ENCODE results near the gene SDC4. TPM values are rescaled to one million over a fixed set of nuclear protein-coding genes. Genes with fewer than 3 reads are reported as not detected.

Gene SDC4
- total and polyA plus RNA-seq, 3 donors from 2014 or later: 124 to 234 (median 191) TPM

- WGBS, 2 donors: 71 to 80% methylated on average over 1 of the region's 1 CpG
- no peak overlapping the region for H3K27ac ChIP-seq
Observed at GRCh38 chr20:45366192-45366591, 18.0 kb upstream of the SDC4 start.

GRCh38 chr20:45365444-45365970 is 17.3 kb upstream of the SDC4 start:
- DNase-seq: no peak
- Histone ChIP-seq H3K27me3 (no peaks in the 10 kb centered on the region), H3K9me3 (no peaks in the 10 kb centered on the region), H3K36me3 (ENCODE audit: low read depth, missing control alignments) (no peaks in the 10 kb centered on the region), H3K27ac (no peak overlapping the region), H3K4me1 (peaks cover 6% of the 10 kb centered on the region), H3K4me3 (no peak overlapping the region)
- intact Hi-C loops (cut with DNase I; ENCODE audit: low total_unique reads): no loop called here
- TF ChIP-seq POLR2A (IDR thresholded peaks at IDR 0.05) (no peak), CTCF (IDR thresholded peaks at IDR 0.05) (no peak)
- WGBS, 2 donors: 86 to 89% methylated on average over 5 of the region's 5 CpGs

More at GRCh38 chr20:45366192-45366591, 18.0 kb upstream of the SDC4 start:
- H3K4me3 ChIP-seq: no peak overlapping the region
- TF ChIP-seq POLR2A (IDR thresholded peaks at IDR 0.05): no peak
- intact Hi-C loops (cut with DNase I; ENCODE audit: low total_unique reads): no loop called here
- no peaks in the 10 kb centered on the region for H3K36me3 ChIP-seq (ENCODE audit: low read depth, missing control alignments)
- H3K4me1 ChIP-seq: peaks cover 6% of the 10 kb centered on the region
- DNase-seq: no peak
- no peaks in the 10 kb centered on the region for H3K27me3 ChIP-seq
- no peaks in the 10 kb centered on the region for H3K9me3 ChIP-seq

- peak overlapping the region; percentile 59 to 77 for H3K4me3 ChIP-seq
- peak; percentile 11 for DNase-seq
- H3K27ac ChIP-seq: peak overlapping the region; percentile 83 to 86
- H3K4me1 ChIP-seq: peaks cover 16% of the 10 kb centered on the region
- H3K36me3 ChIP-seq (ENCODE audit: low read depth, missing control alignments): no peaks in the 10 kb centered on the region
- intact Hi-C loops (cut with DNase I; ENCODE audit: low total_unique reads): loop anchor here (2.0 kb wide), 1 partner anchor 41 kb away; no protein-coding TSS in a partner anchor
- TF ChIP-seq POLR2A (IDR thresholded peaks at IDR 0.05) (no peak), CTCF (IDR thresholded peaks at IDR 0.05) (no peak)
- no peaks in the 10 kb centered on the region for H3K27me3 ChIP-seq
- WGBS, 2 donors: 13 to 35% methylated on average over 11 to 23 of the region's 23 CpGs
- no peaks in the 10 kb centered on the region for H3K9me3 ChIP-seq
Observed at GRCh38 chr20:45363611-45364492, 15.6 kb upstream of the SDC4 start.

- Histone ChIP-seq H3K4me3 (peak within 1 kb of the TSS; percentile 59 to 77), H3K27ac (peak within 1 kb of the TSS; percentile 83 to 86), H3K36me3 (ENCODE audit: low read depth, missing control alignments) (no peaks in the 10 kb centered on the region), H3K4me1 (peaks cover 24% of the 10 kb centered on the region), H3K27me3 (no peaks in the 10 kb centered on the region), H3K9me3 (no peaks in the 10 kb centered on the region)
- intact Hi-C loops (cut with DNase I; ENCODE audit: low total_unique reads): loop anchor here (2.0 kb wide), 1 partner anchor 40 kb away; no protein-coding TSS in a partner anchor
- peak; percentile 98 for DNase-seq
- peak; percentile 88 to 97 (median 91) for TF ChIP-seq CTCF (IDR thresholded peaks at IDR 0.05)
- TF ChIP-seq POLR2A (IDR thresholded peaks at IDR 0.05): no peak
- WGBS, 2 donors: 0 to 1% methylated on average over 35 to 55 of the region's 55 CpGs
Observed at GRCh38 chr20:45362804-45363610, 14.8 kb upstream of the SDC4 start, which contains the start of gene SYS1. Gene SYS1, plus strand, starts transcription at chr20:45363156. Its CDS starts 376 bp downstream, at chr20:45363532.

Measured in testis (tissue), 3 donors.